Testis (tissue), 2 donors: ENCODE results near the gene WNK2.

Experiments
- CTCF ChIP-seq, 3 experiments: fragments of 450-650 bp in 2 of 3; fragments of 200-600 bp in 1 of 3; sonication (generic) in 1 of 3; IDR thresholded peaks; one replicate each; pipeline ENCODE4 v1.5.1; 2016 to 2019; ENCODE audit warnings: antibody characterized with exemption in 3 of 3, mild to moderate bottlenecking in 2 of 3, moderate library complexity in 1 of 3
- POLR2A ChIP-seq: fragments of 450-650 bp; IDR thresholded peaks from one replicate; pipeline ENCODE4 v1.6.1; 2017; ENCODE audit warnings: antibody characterized with exemption, mild to moderate bottlenecking, moderate library complexity

GRCh38 chr9:93256878-93257807 is 73.2 kb downstream of the WNK2 start:
- TF ChIP-seq CTCF (IDR thresholded peaks at IDR 0.05) (no peak), POLR2A (no peak)
